ENCODE measurements around the gene SREBF1. TPM values are rescaled to one million over a fixed set of nuclear protein-coding genes. Genes with fewer than 3 reads are reported as not detected.

Gene SREBF1
- total and polyA plus RNA-seq, 4 donors: 23.6 to 103 (median 24.4) TPM

DNA sequence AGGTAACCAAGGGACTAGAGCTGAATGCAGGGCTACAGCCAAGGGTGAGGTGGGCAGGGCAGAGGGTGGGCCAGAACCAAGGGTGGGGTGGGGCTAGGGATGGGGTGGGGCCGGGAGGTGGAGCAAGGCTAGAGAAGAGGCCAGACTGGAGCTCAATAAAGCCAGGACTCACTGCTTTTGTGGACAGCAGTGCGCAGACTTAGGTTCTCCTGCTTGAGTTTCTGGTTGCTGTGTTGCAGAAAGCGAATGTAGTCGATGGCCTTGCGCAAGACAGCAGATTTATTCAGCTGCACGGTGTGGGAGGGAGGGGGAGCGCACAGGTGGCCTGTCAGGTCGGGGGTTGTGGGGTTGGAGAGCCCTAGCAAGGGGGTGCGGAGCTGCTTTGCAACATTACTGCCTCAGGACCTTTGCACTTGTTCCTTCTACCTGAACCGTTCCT, 18.7 kb downstream of the SREBF1 start:
- no peak for ATAC-seq (ENCODE audit: low FRiP score)
- Histone ChIP-seq H3K4me1 (ENCODE audit: control insufficient read depth in 1 of 2, insufficient read depth in 2 of 2, low read length in 2 of 2) (no peaks in the 10 kb centered on the region), H3K27ac (ENCODE audit: low read depth in 1 of 2, low read length in 2 of 2) (no peak overlapping the region), H3K36me3 (ENCODE audit: control insufficient read depth in 1 of 2, insufficient read depth in 2 of 2, low read length in 1 of 2) (no peaks in the 10 kb centered on the region), H3K4me3 (ENCODE audit: low read length in 2 of 2) (no peak overlapping the region), H3K9me3 (ENCODE audit: control insufficient read depth, low read length) (no peaks in the 10 kb centered on the region), H3K27me3 (ENCODE audit: control insufficient read depth in 1 of 2, insufficient read depth in 2 of 2, low read length in 1 of 2) (no peaks in the 10 kb centered on the region)
- DNase-seq: no peak
- WGBS, 2 donors: 88 to 89% methylated on average over 10 of the region's 10 CpGs
- intact Hi-C loops (cut with DNase I): loop anchor here in 1 of 2 donors (10.0 kb wide), 1 partner anchor 217 kb away; the partner anchor contains the start of genes ATPAF2 and GID4

DNA sequence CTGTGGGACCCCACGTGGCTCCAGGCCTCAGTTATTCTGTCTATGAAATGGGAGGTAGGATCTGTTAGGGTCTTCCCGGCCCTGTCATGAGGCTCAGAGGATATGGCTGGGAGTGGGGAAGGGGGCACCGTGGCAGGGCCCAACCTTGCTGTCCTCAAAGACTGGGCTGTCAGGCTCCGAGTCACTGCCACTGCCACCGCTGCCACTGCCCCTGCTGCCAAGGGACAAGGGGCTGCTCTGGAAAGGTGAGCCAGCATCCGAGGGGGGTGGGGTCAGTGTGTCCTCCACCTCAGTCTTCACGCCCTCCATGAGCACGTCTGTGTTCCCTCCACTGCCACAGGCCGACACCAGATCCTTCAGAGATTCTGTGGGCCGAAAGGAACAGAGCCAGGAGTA, 19.2 kb downstream of the SREBF1 start:
- intact Hi-C loops (cut with DNase I): loop anchor here in 1 of 2 donors (10.0 kb wide), 1 partner anchor 217 kb away; the partner anchor contains the start of genes ATPAF2 and GID4
- no peaks in the 10 kb centered on the region for H3K27me3 ChIP-seq (ENCODE audit: control insufficient read depth in 1 of 2, insufficient read depth in 2 of 2, low read length in 1 of 2)
- WGBS, 2 donors: 90 to 91% methylated on average over 10 of the region's 10 CpGs
- no peak overlapping the region for H3K27ac ChIP-seq (ENCODE audit: low read depth in 1 of 2, low read length in 2 of 2)
- DNase-seq (no peak), ATAC-seq (ENCODE audit: low FRiP score) (no peak)
- H3K4me1 ChIP-seq (ENCODE audit: control insufficient read depth in 1 of 2, insufficient read depth in 2 of 2, low read length in 2 of 2): no peaks in the 10 kb centered on the region
- no peak overlapping the region for H3K4me3 ChIP-seq (ENCODE audit: low read length in 2 of 2)
- H3K9me3 ChIP-seq (ENCODE audit: control insufficient read depth, low read length): no peaks in the 10 kb centered on the region
- H3K36me3 ChIP-seq (ENCODE audit: control insufficient read depth in 1 of 2, insufficient read depth in 2 of 2, low read length in 1 of 2): no peaks in the 10 kb centered on the region

DNA sequence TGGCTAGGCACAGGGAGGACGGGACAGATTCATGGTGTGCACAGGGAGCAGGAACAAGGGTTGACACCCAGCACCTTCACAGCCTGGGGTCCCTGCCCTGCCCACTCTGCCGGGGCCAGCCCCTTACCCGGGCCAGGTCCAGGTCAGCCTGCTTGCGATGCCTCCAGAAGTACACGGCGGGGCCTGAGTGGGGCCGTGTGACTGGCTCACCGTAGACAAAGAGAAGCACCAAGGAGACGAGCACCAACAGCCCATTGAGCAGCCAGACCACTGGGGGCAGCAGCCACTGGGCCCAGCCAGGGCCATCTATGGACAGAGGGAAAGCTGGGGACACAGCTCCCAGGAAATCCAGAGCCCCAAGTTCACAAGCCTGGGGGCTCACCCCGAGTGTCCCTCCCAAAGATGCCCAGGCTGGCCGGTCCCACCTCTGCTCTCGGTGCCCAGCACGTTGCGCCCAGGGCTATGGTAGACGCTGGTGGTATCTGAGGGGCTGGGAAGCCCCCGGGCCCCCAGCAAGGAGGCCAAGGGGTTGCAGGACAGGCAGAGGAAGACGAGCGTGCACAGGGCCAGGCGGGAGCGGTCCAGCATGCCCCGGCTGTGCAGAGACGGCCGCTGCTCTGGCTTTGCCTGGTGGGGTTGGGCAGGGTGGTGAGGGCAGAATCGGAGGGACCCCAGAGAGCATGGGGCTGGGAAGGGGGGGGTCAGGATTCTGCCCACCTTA, 19.8 kb downstream of the SREBF1 start:
- H3K4me1 ChIP-seq (ENCODE audit: control insufficient read depth in 1 of 2, insufficient read depth in 2 of 2, low read length in 2 of 2): no peaks in the 10 kb centered on the region
- H3K9me3 ChIP-seq (ENCODE audit: control insufficient read depth, low read length): no peaks in the 10 kb centered on the region
- intact Hi-C loops (cut with DNase I): loop anchor here in 1 of 2 donors (10.0 kb wide), 1 partner anchor 218 kb away; the partner anchor contains the start of genes ATPAF2 and GID4
- H3K27ac ChIP-seq (ENCODE audit: low read depth in 1 of 2, low read length in 2 of 2): no peak overlapping the region
- ATAC-seq (ENCODE audit: low FRiP score) (no peak), DNase-seq (no peak)
- H3K27me3 ChIP-seq (ENCODE audit: control insufficient read depth in 1 of 2, insufficient read depth in 2 of 2, low read length in 1 of 2): no peaks in the 10 kb centered on the region
- H3K36me3 ChIP-seq (ENCODE audit: control insufficient read depth in 1 of 2, insufficient read depth in 2 of 2, low read length in 1 of 2): no peaks in the 10 kb centered on the region
- H3K4me3 ChIP-seq (ENCODE audit: low read length in 2 of 2): no peak overlapping the region
- WGBS, 2 donors: 90 to 91% methylated on average over 24 of the region's 24 CpGs

DNA sequence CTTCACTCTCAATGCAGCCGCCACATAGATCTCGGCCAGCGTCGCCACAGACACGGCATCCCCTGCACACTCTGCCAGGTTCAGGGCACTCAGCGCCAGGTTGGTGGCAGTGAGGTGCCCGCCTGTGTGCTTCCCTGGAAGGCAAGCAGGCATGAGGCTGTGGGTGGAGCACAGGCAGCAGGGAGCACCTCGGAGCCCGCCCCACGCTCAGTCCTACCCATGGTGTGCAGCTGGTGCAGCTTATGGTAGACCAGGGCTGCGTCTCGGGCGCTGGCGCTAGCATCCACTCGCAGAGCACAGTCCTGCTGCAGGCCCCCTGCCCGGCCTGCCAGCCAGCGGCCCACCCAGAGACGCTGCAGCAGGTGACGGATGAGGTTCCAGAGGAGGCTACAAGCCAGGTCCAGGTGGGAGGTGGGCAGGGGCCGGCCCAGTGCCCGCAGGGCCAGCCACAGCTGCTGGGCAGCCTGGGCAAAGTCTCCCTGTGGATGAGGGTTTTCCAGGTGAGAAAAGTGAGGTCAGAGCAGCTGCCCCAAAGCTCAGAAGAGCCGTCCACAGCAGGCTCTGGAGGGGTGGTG, 20.5 kb downstream of the SREBF1 start:
- 95 to 96% methylated on average over 22 of the region's 22 CpGs for WGBS, 2 donors
- no peak for ATAC-seq (ENCODE audit: low FRiP score)
- DNase-seq: no peak
- intact Hi-C loops (cut with DNase I): loop anchor here in 1 of 2 donors (10.0 kb wide), 1 partner anchor 218 kb away; the partner anchor contains the start of genes ATPAF2 and GID4
- H3K4me1 ChIP-seq (ENCODE audit: control insufficient read depth in 1 of 2, insufficient read depth in 2 of 2, low read length in 2 of 2): no peaks in the 10 kb centered on the region
- no peaks in the 10 kb centered on the region for H3K9me3 ChIP-seq (ENCODE audit: control insufficient read depth, low read length)
- H3K4me3 ChIP-seq (ENCODE audit: low read length in 2 of 2): no peak overlapping the region
- no peaks in the 10 kb centered on the region for H3K36me3 ChIP-seq (ENCODE audit: control insufficient read depth in 1 of 2, insufficient read depth in 2 of 2, low read length in 1 of 2)
- H3K27ac ChIP-seq (ENCODE audit: low read depth in 1 of 2, low read length in 2 of 2): no peak overlapping the region
- no peaks in the 10 kb centered on the region for H3K27me3 ChIP-seq (ENCODE audit: control insufficient read depth in 1 of 2, insufficient read depth in 2 of 2, low read length in 1 of 2)

DNA sequence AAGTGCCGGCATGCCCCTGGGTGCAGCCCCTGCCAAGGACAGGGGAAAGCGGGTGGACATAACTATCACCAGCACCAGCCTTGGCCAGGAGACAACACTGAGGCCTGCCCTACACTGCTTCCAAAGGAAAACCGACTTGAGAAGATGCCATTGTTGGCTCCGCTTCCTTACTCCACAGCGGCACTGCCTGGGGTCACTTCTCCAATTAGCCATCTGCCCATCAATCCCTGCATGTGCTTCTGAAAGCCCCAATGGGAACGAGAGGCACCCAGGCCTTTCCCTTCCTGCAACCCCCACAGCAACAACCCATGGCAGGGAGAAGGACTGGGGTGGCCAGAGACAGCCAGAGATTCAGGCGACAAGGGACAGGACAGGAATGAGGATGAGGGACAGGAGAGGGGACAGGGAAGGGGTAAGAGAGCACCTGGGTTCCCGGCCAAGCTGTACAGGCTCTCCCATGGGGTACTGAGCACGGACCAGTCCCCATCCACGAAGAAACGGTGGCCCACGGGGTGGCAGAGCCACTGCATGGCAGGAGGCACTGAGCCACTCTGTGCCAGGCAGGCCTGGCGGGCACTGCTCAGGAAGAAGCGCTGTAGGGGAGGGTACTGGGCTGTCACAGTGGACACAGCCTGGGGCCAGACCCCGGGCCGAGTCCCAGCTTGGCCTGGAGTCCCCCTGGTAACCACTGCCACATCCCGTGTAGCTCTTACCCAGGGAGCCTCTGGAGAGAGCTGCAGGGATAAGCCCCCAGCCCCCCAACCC, 21.2 kb downstream of the SREBF1 start:
- Histone ChIP-seq H3K9me3 (ENCODE audit: control insufficient read depth, low read length) (no peaks in the 10 kb centered on the region), H3K4me1 (ENCODE audit: control insufficient read depth in 1 of 2, insufficient read depth in 2 of 2, low read length in 2 of 2) (no peaks in the 10 kb centered on the region), H3K4me3 (ENCODE audit: low read length in 2 of 2) (no peak overlapping the region), H3K36me3 (ENCODE audit: control insufficient read depth in 1 of 2, insufficient read depth in 2 of 2, low read length in 1 of 2) (no peaks in the 10 kb centered on the region), H3K27me3 (ENCODE audit: control insufficient read depth in 1 of 2, insufficient read depth in 2 of 2, low read length in 1 of 2) (no peaks in the 10 kb centered on the region), H3K27ac (ENCODE audit: low read depth in 1 of 2, low read length in 2 of 2) (no peak overlapping the region)
- 80 to 82% methylated on average over 16 to 17 of the region's 17 CpGs for WGBS, 2 donors
- intact Hi-C loops (cut with DNase I): loop anchor here in 1 of 2 donors (10.0 kb wide), 1 partner anchor 219 kb away; the partner anchor contains the start of genes ATPAF2 and GID4
- ATAC-seq (ENCODE audit: low FRiP score) (no peak), DNase-seq (no peak)

DNA sequence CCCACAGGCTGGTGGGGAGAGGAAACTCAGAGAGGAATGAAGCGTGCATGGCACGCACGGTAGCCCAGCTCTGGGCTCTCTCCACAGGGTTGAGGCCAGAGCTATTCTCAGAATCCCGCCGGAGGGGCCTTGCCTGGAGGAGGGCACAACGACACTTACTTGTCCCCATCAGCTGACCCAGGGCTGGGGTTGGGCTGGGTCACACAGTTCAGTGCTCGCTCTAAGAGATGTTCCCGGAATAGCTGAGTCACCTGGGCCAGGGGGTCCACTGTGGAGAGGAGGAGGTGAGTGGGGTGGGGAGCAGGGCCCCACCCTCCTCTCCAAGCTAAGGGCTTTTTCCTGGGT, 21.8 kb downstream of the SREBF1 start:
- H3K4me3 ChIP-seq (ENCODE audit: low read length in 2 of 2): no peak overlapping the region
- ATAC-seq (ENCODE audit: low FRiP score) (no peak), DNase-seq (no peak)
- intact Hi-C loops (cut with DNase I): loop anchor here in 1 of 2 donors (10.0 kb wide), 1 partner anchor 220 kb away; the partner anchor contains the start of genes ATPAF2 and GID4
- no peak overlapping the region for H3K27ac ChIP-seq (ENCODE audit: low read depth in 1 of 2, low read length in 2 of 2)
- no peaks in the 10 kb centered on the region for H3K36me3 ChIP-seq (ENCODE audit: control insufficient read depth in 1 of 2, insufficient read depth in 2 of 2, low read length in 1 of 2)
- H3K4me1 ChIP-seq (ENCODE audit: control insufficient read depth in 1 of 2, insufficient read depth in 2 of 2, low read length in 2 of 2): no peaks in the 10 kb centered on the region
- no peaks in the 10 kb centered on the region for H3K9me3 ChIP-seq (ENCODE audit: control insufficient read depth, low read length)
- H3K27me3 ChIP-seq (ENCODE audit: control insufficient read depth in 1 of 2, insufficient read depth in 2 of 2, low read length in 1 of 2): no peaks in the 10 kb centered on the region
- 58 to 62% methylated on average over 8 of the region's 8 CpGs for WGBS, 2 donors

DNA sequence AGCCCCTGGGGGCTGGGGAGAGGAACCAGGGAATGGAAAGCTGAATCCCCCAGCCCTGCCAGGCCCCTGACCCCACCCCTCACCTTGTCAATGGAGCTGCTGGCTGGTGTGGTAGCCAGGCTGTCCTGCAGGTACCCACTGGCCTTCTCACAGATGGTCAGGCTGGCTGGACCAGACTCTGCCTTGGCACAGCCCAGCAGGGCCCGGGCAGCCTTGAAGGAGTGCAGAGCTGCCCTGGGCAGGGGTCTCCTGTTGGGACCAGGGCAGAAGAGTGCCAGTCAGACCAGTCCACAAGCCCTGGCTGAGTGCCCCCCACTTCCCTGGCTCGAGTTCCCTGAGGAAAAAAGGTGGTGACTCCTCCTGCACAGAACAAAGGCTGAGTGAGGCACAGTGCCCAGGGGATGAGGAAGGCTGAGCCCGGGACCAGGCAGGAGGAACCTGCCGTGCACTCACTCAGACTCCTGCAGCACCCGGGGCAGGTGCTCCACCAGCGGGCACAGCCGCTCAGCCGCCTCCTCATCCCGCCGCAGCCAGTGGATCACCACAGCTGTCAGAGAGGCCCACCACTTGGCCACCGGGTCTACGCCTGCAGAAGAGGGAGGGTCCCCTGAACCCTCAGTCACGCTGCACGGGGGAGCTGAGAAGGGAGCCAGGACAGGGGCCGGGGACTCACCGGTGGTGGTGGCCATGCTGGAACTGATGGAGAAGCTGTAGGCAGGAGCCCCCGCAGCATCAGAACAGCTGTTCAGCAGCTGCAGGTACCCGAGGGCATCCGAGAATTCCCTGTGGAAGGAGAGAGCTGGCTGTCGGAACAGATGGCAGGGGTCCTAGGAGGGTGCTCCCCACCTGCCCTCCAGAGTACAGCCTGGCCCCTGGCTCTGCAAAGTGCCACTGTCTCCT, 22.4 kb downstream of the SREBF1 start:
- intact Hi-C loops (cut with DNase I): loop anchor here (5.0 to 10.0 kb wide), 2 partner anchors 108 to 220 kb away; partner anchors contain the start of genes ATPAF2 (in 1 of the 2) and GID4 (in 1 of the 2)
- H3K4me3 ChIP-seq (ENCODE audit: low read length in 2 of 2): no peak overlapping the region
- ATAC-seq (ENCODE audit: low FRiP score): no peak
- H3K36me3 ChIP-seq (ENCODE audit: control insufficient read depth in 1 of 2, insufficient read depth in 2 of 2, low read length in 1 of 2): no peaks in the 10 kb centered on the region
- 86 to 89% methylated on average over 18 to 20 of the region's 20 CpGs for WGBS, 2 donors
- H3K4me1 ChIP-seq (ENCODE audit: control insufficient read depth in 1 of 2, insufficient read depth in 2 of 2, low read length in 2 of 2): no peaks in the 10 kb centered on the region
- DNase-seq: no peak
- H3K27me3 ChIP-seq (ENCODE audit: control insufficient read depth in 1 of 2, insufficient read depth in 2 of 2, low read length in 1 of 2): no peaks in the 10 kb centered on the region
- H3K27ac ChIP-seq (ENCODE audit: low read depth in 1 of 2, low read length in 2 of 2): no peak overlapping the region
- no peaks in the 10 kb centered on the region for H3K9me3 ChIP-seq (ENCODE audit: control insufficient read depth, low read length)

DNA sequence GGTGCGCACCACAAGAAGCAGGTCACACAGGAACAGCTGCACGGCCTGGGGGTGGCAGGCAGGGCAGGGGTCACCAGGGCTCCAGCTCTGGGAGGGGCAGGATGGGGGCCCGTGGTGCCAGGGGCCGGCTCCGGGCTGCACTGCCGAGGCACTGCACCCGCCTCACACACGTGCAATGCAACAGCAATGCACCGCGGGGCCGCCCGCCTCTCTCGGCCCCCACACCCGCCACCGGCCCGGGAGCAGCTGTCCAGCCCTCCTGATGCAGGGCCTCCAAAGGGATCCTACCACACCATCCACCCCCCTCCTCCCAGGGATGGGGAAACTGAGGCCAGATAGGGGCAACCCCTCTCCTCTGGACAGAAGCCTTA, 23.1 kb downstream of the SREBF1 start:
- WGBS, 2 donors: 88 to 91% methylated on average over 16 of the region's 16 CpGs
- Histone ChIP-seq H3K27me3 (ENCODE audit: control insufficient read depth in 1 of 2, insufficient read depth in 2 of 2, low read length in 1 of 2) (no peaks in the 10 kb centered on the region), H3K9me3 (ENCODE audit: control insufficient read depth, low read length) (no peaks in the 10 kb centered on the region), H3K4me1 (ENCODE audit: control insufficient read depth in 1 of 2, insufficient read depth in 2 of 2, low read length in 2 of 2) (no peaks in the 10 kb centered on the region), H3K4me3 (ENCODE audit: low read length in 2 of 2) (no peak overlapping the region), H3K27ac (ENCODE audit: low read depth in 1 of 2, low read length in 2 of 2) (no peak overlapping the region), H3K36me3 (ENCODE audit: control insufficient read depth in 1 of 2, insufficient read depth in 2 of 2, low read length in 1 of 2) (no peaks in the 10 kb centered on the region)
- ATAC-seq (ENCODE audit: low FRiP score): no peak
- no peak for DNase-seq
- intact Hi-C loops (cut with DNase I): loop anchor here (2.0 to 10.0 kb wide), 3 partner anchors 47 to 221 kb away; partner anchors contain the start of genes ATPAF2 (in 1 of the 2) and GID4 (in 1 of the 2)

Measured in aorta (tissue), 5 donors.